HCT116 (cell line): ENCODE measurements around the gene ANKRA2. TPM values are rescaled to one million over a fixed set of nuclear protein-coding genes. Genes with fewer than 3 reads are reported as not detected.

Source experiments
- ATAC-seq: fragments of 200-7000 bp; cut with Tn5 transposase; 2 replicates; pipeline ENCODE4 v1.9.1; 2020; ENCODE audit warnings: mild to moderate bottlenecking, moderate library complexity
- BruUV-seq: library from RNA; stranded (reverse); fragments of 400-500 nt; replicated peaks from 2 replicates; lab custom pipeline; 2021; lab: Mats Ljungman, UMichigan
- CTCF ChIA-PET: fragments of 300-600 bp; sonication (Branson Sonifier 250); formaldehyde crosslinking; loops from one replicate; lab custom pipeline; 2021; ENCODE audit warnings: antibody characterized with exemption; lab: Charles Lee
- POLR2A ChIA-PET: fragments of 300-600, 350-600 bp; sonication (Branson Sonifier 250); formaldehyde crosslinking; loops from one replicate; lab custom pipeline; 2021; ENCODE audit warnings: antibody characterized with exemption; lab: Charles Lee
- RAD21 ChIA-PET, 2 experiments: fragments of 300-600 bp; sonication (Branson Sonifier 250); formaldehyde crosslinking; loops; one replicate each; lab custom pipeline; 2023; ENCODE audit warnings: low total read pairs in 2 of 2; ENCODE audit not compliant: uncharacterized antibody in 2 of 2, unreplicated experiment in 2 of 2, low non-redundant PET in 1 of 2; lab: Charles Lee
- DNase-seq: peaks from one replicate; pipeline ENCODE4 v3.0.0-alpha.2; 2010; ENCODE audit warnings: low read depth, low spot score
- H2AFZ ChIP-seq: fragments of 200-600 bp; shearing (Covaris generic), sonication (generic); 2 replicates; pipeline ENCODE4 v1.6.1; 2017; ENCODE audit warnings: low read depth, mixed run types, mixed read lengths, antibody characterized with exemption, low read length; ENCODE audit not compliant: poor library complexity, severe bottlenecking
- H3K27ac ChIP-seq: 2 replicates; pipeline ENCODE4 v1.5.1; 2012; ENCODE audit warnings: low read depth, low read length
- H3K27me3 ChIP-seq: fragments of 200-600 bp; sonication (generic); 2 replicates; pipeline ENCODE4 v1.6.1; 2016; ENCODE audit warnings: mixed run types, low read length, mixed read lengths; ENCODE audit not compliant: insufficient read depth
- H3K36me3 ChIP-seq, 2 experiments: fragments of 200-500 bp in 1 of 2; fragments of 200-600 bp in 1 of 2; sonication (Bioruptor generic) in 1 of 2; sonication (generic) in 1 of 2; 2 replicates each; pipeline versions ENCODE4 v1.5.1 to v1.6.1; 2014 to 2016; ENCODE audit warnings: low read length in 2 of 2, inconsistent platforms in 1 of 2, mixed read lengths in 1 of 2, mixed run types in 1 of 2; ENCODE audit not compliant: insufficient read depth in 2 of 2, control insufficient read depth in 1 of 2
- H3K4me1 ChIP-seq, 2 experiments: fragments of 200-600 bp in 1 of 2; sonication (generic) in 1 of 2; 2 replicates each; pipeline versions ENCODE4 v1.5.1 to v1.6.1; 2012 to 2017; ENCODE audit warnings: low read length in 2 of 2, inconsistent platforms in 1 of 2, mild to moderate bottlenecking in 1 of 2, mixed read lengths in 1 of 2, mixed run types in 1 of 2, moderate library complexity in 1 of 2; ENCODE audit not compliant: insufficient read depth in 2 of 2, control insufficient read depth in 1 of 2
- H3K4me2 ChIP-seq: fragments of 200-600 bp; sonication (generic); 2 replicates; pipeline ENCODE4 v1.6.1; 2017; ENCODE audit warnings: mixed run types, low read length, mixed read lengths
- H3K4me3 ChIP-seq, 2 experiments: fragments of 200-600 bp in 1 of 2; sonication (generic) in 1 of 2; replicated peaks in 1 of 2; 2 replicates each; pipeline ENCODE4 v1.5.1; 2011 to 2016; ENCODE audit warnings: low read length in 2 of 2, control low read depth in 1 of 2, low read depth in 1 of 2, mild to moderate bottlenecking in 1 of 2, mixed read lengths in 1 of 2, mixed run types in 1 of 2
- H3K79me2 ChIP-seq: fragments of 200-600 bp; sonication (generic); 2 replicates; pipeline ENCODE4 v1.6.1; 2017; ENCODE audit warnings: mild to moderate bottlenecking, mixed run types, low read length, moderate library complexity, mixed read lengths; ENCODE audit not compliant: insufficient read depth
- H3K9ac ChIP-seq: fragments of 200-600 bp; sonication (generic); 2 replicates; pipeline ENCODE4 v1.6.1; 2016; ENCODE audit warnings: low read length, mixed read lengths
- H3K9me2 ChIP-seq: fragments of 200-600 bp; sonication (generic), shearing (Covaris generic); 2 replicates; pipeline ENCODE4 v1.6.1; 2017; ENCODE audit warnings: mixed run types, mild to moderate bottlenecking, moderate library complexity; ENCODE audit not compliant: insufficient read depth
- H3K9me3 ChIP-seq, 2 experiments: fragments of 200-500 bp in 1 of 2; fragments of 200-600 bp in 1 of 2; sonication (Bioruptor generic) in 1 of 2; sonication (generic) in 1 of 2; 2 replicates each; pipeline ENCODE4 v1.6.1; 2014 to 2017; ENCODE audit warnings: low read length in 2 of 2, mixed read lengths in 2 of 2, inconsistent platforms in 1 of 2, low read depth in 1 of 2, mild to moderate bottlenecking in 1 of 2, mixed run types in 1 of 2, moderate library complexity in 1 of 2; ENCODE audit not compliant: control insufficient read depth in 1 of 2, insufficient read depth in 1 of 2
- H4K20me1 ChIP-seq: fragments of 200-600 bp; sonication (generic), shearing (Covaris generic); 2 replicates; pipeline ENCODE4 v1.6.1; 2017; ENCODE audit warnings: mixed run types, mild to moderate bottlenecking, moderate library complexity; ENCODE audit not compliant: insufficient read depth
- CBX3 ChIP-seq: IDR thresholded peaks from 2 replicates; pipeline ENCODE4 v1.6.1; 2012; ENCODE audit warnings: low read depth
- EGR1 ChIP-seq: IDR thresholded peaks from 2 replicates; pipeline ENCODE4 v1.6.1; 2012; ENCODE audit warnings: low read depth
- FOSL1 ChIP-seq: IDR thresholded peaks from 2 replicates; pipeline ENCODE4 v1.6.1; 2012; ENCODE audit warnings: low read depth
- POLR2AphosphoS5 ChIP-seq: IDR thresholded peaks from 2 replicates; pipeline ENCODE4 v1.6.1; 2011; ENCODE audit warnings: mild to moderate bottlenecking, low read depth, low read length, moderate library complexity
- ZFX ChIP-seq: fragments of 450-650 bp; IDR thresholded peaks from 2 replicates; pipeline ENCODE4 v1.6.1; 2017
- intact Hi-C: fragments of 100-400 bp; cut with micrococcal nuclease; formaldehyde crosslinking; loops from 2 replicates; pipeline ENCODE4 v1.10.0; 2022
- total RNA-seq: library from RNA; stranded (reverse); gene quantifications from one replicate; pipeline ENCODE4 v1.2.1, GENCODE V29; 2021; ENCODE audit not compliant: unreplicated experiment
- TF ChIP-seq, protein P1 (sequence below): IDR thresholded peaks from 2 replicates; pipeline ENCODE4 v1.6.1; 2012; ENCODE audit warnings: low read depth

ANKRA2 gene
- total RNA-seq, 1 experiment from 2014 or later, result 17.0 TPM

DNA sequence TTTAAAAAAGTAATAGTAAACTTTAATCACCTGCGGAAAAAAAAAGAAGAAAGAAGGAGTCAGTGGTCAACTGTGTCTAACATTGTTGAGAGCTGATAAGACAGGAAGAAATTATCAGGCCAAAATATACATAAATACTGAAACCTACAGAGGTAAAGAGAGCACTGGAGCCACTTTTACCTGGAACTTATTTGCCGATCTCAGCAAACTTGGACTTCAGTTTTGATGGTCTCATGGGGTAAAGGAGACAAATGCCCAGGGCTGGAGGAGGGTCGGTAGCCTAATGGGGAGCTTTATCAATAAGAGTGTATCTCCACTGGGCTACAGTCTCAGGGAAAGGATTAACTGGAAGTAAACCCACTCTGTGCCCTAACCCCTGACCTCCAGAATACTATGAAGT is 33.9 kb upstream of the ANKRA2 start:
- Histone ChIP-seq H3K4me3 (no peak overlapping the region), H4K20me1 (no peaks in the 10 kb centered on the region), H3K27me3 (no peaks in the 10 kb centered on the region), H3K4me2 (no peak overlapping the region), H3K27ac (no peak overlapping the region), H3K9me3 (0 out of 4 replicates have a peak, but pooled peaks cover 0 to 4% of the 10 kb centered on the region in 2 experiments), H3K9me2 (no peaks in the 10 kb centered on the region), H3K36me3 (no peaks in the 10 kb centered on the region), H2AFZ (no peak overlapping the region), H3K79me2 (no peaks in the 10 kb centered on the region), H3K4me1 (no peaks in the 10 kb centered on the region), H3K9ac (no peak overlapping the region)
- ATAC-seq, result no peak
- no peak for TF ChIP-seq CBX3
- TF ChIP-seq FOSL1, result no peak
- TF ChIP-seq, protein P1, sequence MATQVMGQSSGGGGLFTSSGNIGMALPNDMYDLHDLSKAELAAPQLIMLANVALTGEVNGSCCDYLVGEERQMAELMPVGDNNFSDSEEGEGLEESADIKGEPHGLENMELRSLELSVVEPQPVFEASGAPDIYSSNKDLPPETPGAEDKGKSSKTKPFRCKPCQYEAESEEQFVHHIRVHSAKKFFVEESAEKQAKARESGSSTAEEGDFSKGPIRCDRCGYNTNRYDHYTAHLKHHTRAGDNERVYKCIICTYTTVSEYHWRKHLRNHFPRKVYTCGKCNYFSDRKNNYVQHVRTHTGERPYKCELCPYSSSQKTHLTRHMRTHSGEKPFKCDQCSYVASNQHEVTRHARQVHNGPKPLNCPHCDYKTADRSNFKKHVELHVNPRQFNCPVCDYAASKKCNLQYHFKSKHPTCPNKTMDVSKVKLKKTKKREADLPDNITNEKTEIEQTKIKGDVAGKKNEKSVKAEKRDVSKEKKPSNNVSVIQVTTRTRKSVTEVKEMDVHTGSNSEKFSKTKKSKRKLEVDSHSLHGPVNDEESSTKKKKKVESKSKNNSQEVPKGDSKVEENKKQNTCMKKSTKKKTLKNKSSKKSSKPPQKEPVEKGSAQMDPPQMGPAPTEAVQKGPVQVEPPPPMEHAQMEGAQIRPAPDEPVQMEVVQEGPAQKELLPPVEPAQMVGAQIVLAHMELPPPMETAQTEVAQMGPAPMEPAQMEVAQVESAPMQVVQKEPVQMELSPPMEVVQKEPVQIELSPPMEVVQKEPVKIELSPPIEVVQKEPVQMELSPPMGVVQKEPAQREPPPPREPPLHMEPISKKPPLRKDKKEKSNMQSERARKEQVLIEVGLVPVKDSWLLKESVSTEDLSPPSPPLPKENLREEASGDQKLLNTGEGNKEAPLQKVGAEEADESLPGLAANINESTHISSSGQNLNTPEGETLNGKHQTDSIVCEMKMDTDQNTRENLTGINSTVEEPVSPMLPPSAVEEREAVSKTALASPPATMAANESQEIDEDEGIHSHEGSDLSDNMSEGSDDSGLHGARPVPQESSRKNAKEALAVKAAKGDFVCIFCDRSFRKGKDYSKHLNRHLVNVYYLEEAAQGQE, result no peak
- TF ChIP-seq EGR1, result no peak
- no peak for TF ChIP-seq POLR2AphosphoS5
- no peak for TF ChIP-seq ZFX
- RAD21 ChIA-PET, result no interaction called here
- POLR2A ChIA-PET, result no interaction called here
- DNase-seq, result no peak
- intact Hi-C loops, result loop anchor here (10.0 kb wide), 1 partner anchor 305 kb away; no protein-coding TSS in a partner anchor
- CTCF ChIA-PET, result no interaction called here
- no TSS peak for BruUV-seq
